ENCODE data around the gene CD247.

CD247 gene

DNA sequence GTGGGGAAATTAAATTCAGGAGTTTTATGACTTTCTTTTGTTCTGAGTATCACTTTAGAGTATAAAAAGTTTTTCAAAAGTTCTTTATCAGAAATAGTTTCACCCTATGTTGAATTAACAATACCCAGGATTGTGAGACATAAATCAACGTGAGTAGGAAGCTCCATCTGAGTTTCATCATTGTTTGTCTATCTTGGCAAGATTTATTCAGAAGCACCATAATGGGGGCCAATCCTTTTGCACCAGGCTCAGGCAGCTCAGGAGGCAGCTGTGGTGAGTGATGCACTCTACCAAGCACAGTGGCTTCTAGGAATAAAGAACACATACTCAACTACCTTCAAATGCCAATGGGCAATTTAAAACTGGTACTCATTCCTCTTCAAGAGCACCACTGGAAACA is 23.3 kb upstream of the CD247 start:
- no peak overlapping the region for H3K4me3 ChIP-seq (ENCODE audit: low read depth, low read length)
- TF ChIP-seq, protein P1, sequence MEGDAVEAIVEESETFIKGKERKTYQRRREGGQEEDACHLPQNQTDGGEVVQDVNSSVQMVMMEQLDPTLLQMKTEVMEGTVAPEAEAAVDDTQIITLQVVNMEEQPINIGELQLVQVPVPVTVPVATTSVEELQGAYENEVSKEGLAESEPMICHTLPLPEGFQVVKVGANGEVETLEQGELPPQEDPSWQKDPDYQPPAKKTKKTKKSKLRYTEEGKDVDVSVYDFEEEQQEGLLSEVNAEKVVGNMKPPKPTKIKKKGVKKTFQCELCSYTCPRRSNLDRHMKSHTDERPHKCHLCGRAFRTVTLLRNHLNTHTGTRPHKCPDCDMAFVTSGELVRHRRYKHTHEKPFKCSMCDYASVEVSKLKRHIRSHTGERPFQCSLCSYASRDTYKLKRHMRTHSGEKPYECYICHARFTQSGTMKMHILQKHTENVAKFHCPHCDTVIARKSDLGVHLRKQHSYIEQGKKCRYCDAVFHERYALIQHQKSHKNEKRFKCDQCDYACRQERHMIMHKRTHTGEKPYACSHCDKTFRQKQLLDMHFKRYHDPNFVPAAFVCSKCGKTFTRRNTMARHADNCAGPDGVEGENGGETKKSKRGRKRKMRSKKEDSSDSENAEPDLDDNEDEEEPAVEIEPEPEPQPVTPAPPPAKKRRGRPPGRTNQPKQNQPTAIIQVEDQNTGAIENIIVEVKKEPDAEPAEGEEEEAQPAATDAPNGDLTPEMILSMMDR (IDR thresholded peaks at IDR 0.05; ENCODE audit: borderline replicate concordance, insufficient read depth, low read depth, low read length): no peak

DNA sequence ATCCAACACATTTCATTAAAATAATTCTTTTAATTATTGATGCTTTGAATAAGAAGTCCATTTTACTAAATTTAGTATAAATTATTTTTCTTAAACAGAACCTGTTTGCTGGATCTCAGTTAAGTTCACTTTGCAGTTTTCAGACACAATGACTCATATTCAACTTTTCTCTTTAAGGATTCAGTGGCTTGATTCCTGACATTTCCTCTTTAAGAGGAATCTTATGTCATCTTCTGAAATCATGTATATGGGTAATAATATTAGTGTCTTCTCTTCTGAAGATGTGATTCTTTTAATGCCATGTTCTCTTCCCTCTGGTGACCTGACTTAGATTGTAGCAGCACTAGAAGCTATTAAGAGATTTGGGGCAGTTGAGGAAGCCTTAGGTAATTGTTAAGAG is 22.7 kb upstream of the CD247 start:
- no peak overlapping the region for H3K4me3 ChIP-seq (ENCODE audit: low read depth, low read length)
- TF ChIP-seq, protein P1 (IDR thresholded peaks at IDR 0.05; ENCODE audit: borderline replicate concordance, insufficient read depth, low read depth, low read length): no peak

DNA sequence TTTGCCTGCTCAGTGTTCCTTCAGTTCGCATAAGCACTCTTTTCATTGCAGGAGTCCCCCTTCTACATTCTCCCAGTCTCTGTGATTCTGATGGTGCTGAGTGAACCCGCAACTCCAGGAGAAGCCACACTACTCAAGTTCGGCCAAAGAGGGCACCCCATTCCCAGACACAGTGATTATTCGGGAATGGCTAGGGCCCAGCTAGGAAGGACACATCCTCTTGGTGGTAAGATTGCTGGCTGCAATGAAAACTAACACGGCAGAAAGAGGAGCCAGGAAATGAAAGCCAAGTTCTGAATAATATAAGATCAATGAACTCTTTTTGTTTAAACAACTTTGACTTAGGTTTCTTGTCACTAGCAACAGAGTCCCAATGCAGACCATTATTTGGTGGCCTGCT is 20.3 kb upstream of the CD247 start:
- no peak overlapping the region for H3K4me3 ChIP-seq (ENCODE audit: low read depth, low read length)
- TF ChIP-seq, protein P1 (IDR thresholded peaks at IDR 0.05; ENCODE audit: borderline replicate concordance, insufficient read depth, low read depth, low read length): no peak

DNA sequence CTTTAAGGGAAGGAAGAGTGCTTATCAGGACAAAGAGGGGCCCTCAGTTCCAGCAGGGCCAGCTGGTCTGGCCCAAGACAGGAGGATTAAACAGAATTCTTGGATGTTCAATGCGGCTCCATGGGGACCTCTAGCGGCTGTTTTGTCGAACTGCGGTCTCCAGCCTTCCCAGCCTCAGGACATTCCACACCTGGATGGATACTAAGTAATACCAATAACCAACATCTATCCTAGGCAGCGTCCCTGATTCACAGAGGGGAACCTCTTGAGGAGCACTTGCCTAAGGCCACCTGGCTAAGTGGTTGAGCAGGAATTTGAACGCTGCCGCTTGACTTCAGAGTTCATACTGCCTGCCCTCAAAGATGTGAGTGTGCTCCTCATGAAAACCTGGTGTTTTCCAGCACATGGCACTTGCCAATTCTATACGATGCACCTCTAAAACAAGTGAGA is 15.5 kb upstream of the CD247 start:
- H3K4me3 ChIP-seq (ENCODE audit: low read depth, low read length): no peak overlapping the region
- TF ChIP-seq, protein P1 (IDR thresholded peaks at IDR 0.05; ENCODE audit: borderline replicate concordance, insufficient read depth, low read depth, low read length): peak; percentile 89

DNA sequence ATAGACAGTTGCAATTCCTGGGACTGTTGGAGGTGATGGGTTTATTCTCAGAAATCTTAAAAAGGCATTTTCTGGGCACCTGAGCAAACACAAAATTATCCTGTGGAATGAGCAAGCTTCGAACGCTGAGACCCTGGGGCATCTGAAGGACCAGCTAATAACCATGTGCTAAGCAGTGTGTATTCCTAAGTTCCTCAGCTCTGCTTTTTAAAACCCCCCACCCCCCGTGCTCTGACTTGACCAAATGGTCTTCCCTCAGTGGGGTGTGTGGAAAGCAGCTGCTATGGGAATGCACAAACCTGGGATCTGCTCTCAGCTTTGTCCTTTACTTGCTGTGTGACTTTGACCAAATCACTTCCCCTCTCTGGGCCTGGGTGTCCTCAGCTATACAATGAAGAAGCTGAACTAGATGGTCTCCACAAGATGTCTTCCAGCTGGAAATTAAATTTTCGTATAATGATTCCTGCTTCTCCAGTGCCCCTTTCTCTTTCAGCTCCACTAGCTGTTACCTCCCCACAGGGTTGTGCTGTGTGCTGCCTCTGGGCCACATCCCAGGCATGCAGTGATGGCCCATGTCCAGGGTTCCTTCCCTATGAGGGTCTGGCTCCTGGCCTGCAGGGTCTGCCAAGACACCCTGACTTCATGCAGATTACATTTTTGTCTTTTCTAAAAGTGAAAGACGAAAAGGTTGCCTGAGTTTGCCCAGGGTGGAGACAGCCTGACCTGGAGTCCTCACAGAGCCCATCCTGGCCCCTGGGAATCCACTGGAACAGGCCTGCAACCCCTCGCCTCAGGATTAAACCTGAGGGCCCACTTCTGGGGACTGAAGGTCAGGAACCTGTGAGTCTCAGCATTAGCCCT is 14.9 kb upstream of the CD247 start:
- TF ChIP-seq, protein P1 (IDR thresholded peaks at IDR 0.05; ENCODE audit: borderline replicate concordance, insufficient read depth, low read depth, low read length): no peak
- no peak overlapping the region for H3K4me3 ChIP-seq (ENCODE audit: low read depth, low read length)

DNA sequence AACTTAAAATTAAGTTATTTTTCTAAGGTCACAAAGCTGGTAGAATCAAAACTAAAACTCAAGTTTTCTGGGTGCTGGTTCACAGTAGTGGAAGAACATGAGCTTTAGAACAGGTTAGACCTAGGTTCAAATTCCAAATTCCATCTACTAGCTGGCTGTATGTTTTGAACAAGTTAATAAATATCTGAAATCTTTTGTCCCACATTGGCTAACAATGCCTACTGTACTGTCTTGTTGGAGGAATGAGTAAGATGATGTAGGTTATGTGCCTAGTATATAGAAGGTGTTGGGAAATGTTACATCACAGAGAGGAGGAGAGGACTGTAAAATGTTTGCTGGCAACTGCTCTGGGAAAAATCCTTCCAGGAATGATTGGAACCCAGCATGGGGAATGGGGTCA is 14.0 kb upstream of the CD247 start:
- no peak overlapping the region for H3K4me3 ChIP-seq (ENCODE audit: low read depth, low read length)
- TF ChIP-seq, protein P1 (IDR thresholded peaks at IDR 0.05; ENCODE audit: borderline replicate concordance, insufficient read depth, low read depth, low read length): no peak

All from GM12875 (cell line).